OCI-LY7 (cell line): ENCODE data around the gene ASXL2. TPM values are rescaled to one million over a fixed set of nuclear protein-coding genes. Genes with fewer than 3 reads are reported as not detected.

Experiments
- BruUV-seq: library from RNA; stranded (reverse); fragments of 400-500 nt; replicated peaks from 2 replicates; lab custom pipeline; 2021; lab: Mats Ljungman, UMichigan
- CTCF ChIA-PET: fragments of 300-600 bp; sonication (Branson Sonifier 250); formaldehyde crosslinking; loops from one replicate; lab custom pipeline; 2022; ENCODE audit warnings: antibody characterized with exemption; ENCODE audit not compliant: unreplicated experiment; lab: Charles Lee
- POLR2A ChIA-PET: fragments of 300-600 bp; sonication (Branson Sonifier 250); formaldehyde crosslinking; loops from one replicate; lab custom pipeline; 2022; ENCODE audit warnings: antibody characterized with exemption; lab: Charles Lee
- DNase-seq: peaks from one replicate; pipeline ENCODE4 v3.0.0-alpha.2; 2015; ENCODE audit warnings: low spot score
- H2AFZ ChIP-seq: fragments of 200-600 bp; sonication (generic), shearing (Covaris generic); 2 replicates; pipeline ENCODE4 v1.6.1; 2014; ENCODE audit warnings: mild to moderate bottlenecking, antibody characterized with exemption, low read length, moderate library complexity
- H3K27ac ChIP-seq: fragments of 200-600 bp; sonication (generic); 2 replicates; pipeline ENCODE4 v1.5.1; 2014; ENCODE audit warnings: mixed run types, low read depth, mild to moderate bottlenecking, moderate library complexity, low read length, inconsistent platforms; ENCODE audit not compliant: poor library complexity, severe bottlenecking
- H3K36me3 ChIP-seq: fragments of 200-600 bp; sonication (generic); 2 replicates; pipeline ENCODE4 v1.6.1; 2014; ENCODE audit warnings: mild to moderate bottlenecking, antibody characterized with exemption, low read length, moderate library complexity, mixed read lengths; ENCODE audit not compliant: insufficient read depth
- H3K4me1 ChIP-seq: fragments of 200-600 bp; sonication (generic); 2 replicates; pipeline ENCODE4 v1.5.1; 2014; ENCODE audit warnings: mild to moderate bottlenecking, low read length; ENCODE audit not compliant: insufficient read depth, poor library complexity, severe bottlenecking
- H3K4me2 ChIP-seq: fragments of 200-600 bp; sonication (generic); 2 replicates; pipeline ENCODE4 v1.6.1; 2014; ENCODE audit warnings: mild to moderate bottlenecking, low read length
- H3K4me3 ChIP-seq: fragments of 200-600 bp; sonication (generic); 2 replicates; pipeline ENCODE4 v1.5.1; 2014; ENCODE audit warnings: mild to moderate bottlenecking, low read depth, low read length; ENCODE audit not compliant: poor library complexity, severe bottlenecking
- H3K79me2 ChIP-seq: fragments of 200-600 bp; sonication (generic); 2 replicates; pipeline ENCODE4 v1.6.1; 2016; ENCODE audit warnings: low read depth, mild to moderate bottlenecking, low read length, moderate library complexity, mixed read lengths; ENCODE audit not compliant: insufficient read depth
- H3K9me2 ChIP-seq: fragments of 200-600 bp; sonication (generic); 2 replicates; pipeline ENCODE4 v1.6.1; 2016; ENCODE audit warnings: mild to moderate bottlenecking, low read length, mixed read lengths; ENCODE audit not compliant: insufficient read depth
- H3K9me3 ChIP-seq: fragments of 200-600 bp; sonication (generic); 2 replicates; pipeline ENCODE4 v1.6.1; 2014; ENCODE audit warnings: mild to moderate bottlenecking, mixed run types, low read length, mixed read lengths
- H4K20me1 ChIP-seq: fragments of 200-600 bp; sonication (generic); 2 replicates; pipeline ENCODE4 v1.6.1; 2014; ENCODE audit warnings: mild to moderate bottlenecking, antibody characterized with exemption, low read length, moderate library complexity, mixed read lengths; ENCODE audit not compliant: insufficient read depth
- CTCF ChIP-seq: fragments of 200-600 bp; sonication (generic); conservative IDR thresholded peaks from 2 replicates; pipeline ENCODE4 v1.5.1; 2014; ENCODE audit warnings: mild to moderate bottlenecking, antibody characterized with exemption, low read length, moderate library complexity, mixed read lengths
- EZH2phosphoT487 ChIP-seq: fragments of 200-600 bp; sonication (generic); IDR thresholded peaks from 2 replicates; pipeline ENCODE4 v1.6.1; 2018; ENCODE audit warnings: low read depth, borderline replicate concordance, mild to moderate bottlenecking, mixed run types, antibody characterized with exemption, low read length, moderate library complexity, mixed read lengths
- intact Hi-C: fragments of 100-400 bp; cut with micrococcal nuclease; formaldehyde crosslinking; loops from one replicate; pipeline ENCODE4 v1.10.0; 2022; ENCODE audit not compliant: unreplicated experiment
- total RNA-seq, 2 experiments: library from RNA; depleted of rRNA in 1 of 2; stranded (reverse); fragments of >200 nt in 1 of 2; shearing (Covaris generic) in 1 of 2; gene quantifications; 2 replicates each; pipeline ENCODE4 v1.2.3, GENCODE V29; 2014 to 2022

ASXL2 gene
- total RNA-seq, 2 experiments from 2014 or later: 12.4 to 31.8 TPM

GRCh38 chr2:25788457-25788856 lies 89.8 kb downstream of the ASXL2 start:
- POLR2A ChIA-PET: interaction anchor here (0.7 to 1.4 kb wide), 2 partner anchors 12 to 450 kb away, joined by 3 to 4 read pairs; no protein-coding TSS in a partner anchor
- BruUV-seq: no TSS peak
- Histone ChIP-seq H3K9me3 (no peaks in the 10 kb centered on the region), H2AFZ (no peak overlapping the region), H3K36me3 (peaks cover 35% of the 10 kb centered on the region), H3K4me1 (no peaks in the 10 kb centered on the region), H4K20me1 (no peaks in the 10 kb centered on the region), H3K27ac (no peak overlapping the region), H3K4me2 (no peak overlapping the region), H3K4me3 (no peak overlapping the region), H3K79me2 (no peaks in the 10 kb centered on the region), H3K9me2 (no peaks in the 10 kb centered on the region)
- TF ChIP-seq CTCF: no peak
- TF ChIP-seq EZH2phosphoT487: no peak
- intact Hi-C loops: no loop called here
- DNase-seq: no peak
- CTCF ChIA-PET: no interaction called here

- TF ChIP-seq EZH2phosphoT487 (no peak), CTCF (no peak)
- Histone ChIP-seq H3K79me2 (no peaks in the 10 kb centered on the region), H3K9me3 (no peaks in the 10 kb centered on the region), H2AFZ (no peak overlapping the region), H3K9me2 (no peaks in the 10 kb centered on the region), H3K4me3 (no peak overlapping the region), H3K4me2 (no peak overlapping the region), H3K4me1 (no peaks in the 10 kb centered on the region), H4K20me1 (no peaks in the 10 kb centered on the region), H3K36me3 (peaks cover 30% of the 10 kb centered on the region), H3K27ac (no peak overlapping the region)
- DNase-seq: no peak
- POLR2A ChIA-PET: interaction anchor here (0.8 to 0.9 kb wide), 2 partner anchors 15 to 36 kb away, joined by 3 read pairs; no protein-coding TSS in a partner anchor
- CTCF ChIA-PET: no interaction called here
- no TSS peak for BruUV-seq
- intact Hi-C loops: no loop called here
Observed at GRCh38 chr2:25787020-25787419, 91.3 kb downstream of the ASXL2 start.

DNA sequence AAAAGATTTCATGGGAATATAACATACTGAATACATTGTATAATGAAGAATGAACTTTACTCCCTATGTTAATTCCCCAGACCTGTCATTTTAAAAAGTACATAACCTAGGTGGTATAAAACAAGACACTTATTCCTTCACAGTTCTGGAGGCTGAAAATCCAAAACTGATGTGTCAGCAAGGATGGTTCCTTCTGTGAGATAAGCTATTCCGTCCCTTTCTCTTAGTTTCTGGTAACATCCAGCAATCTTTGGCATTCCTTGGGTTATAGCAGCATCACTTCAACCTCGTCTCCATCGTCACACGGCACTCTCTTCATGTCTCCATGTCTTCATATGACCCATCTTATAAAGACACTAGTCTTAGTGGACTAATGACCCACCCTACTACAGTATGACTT lies 93.9 kb downstream of the ASXL2 start:
- Histone ChIP-seq H3K4me1 (no peaks in the 10 kb centered on the region), H3K9me2 (no peaks in the 10 kb centered on the region), H3K79me2 (no peaks in the 10 kb centered on the region), H3K36me3 (peaks cover 24% of the 10 kb centered on the region), H3K9me3 (no peaks in the 10 kb centered on the region), H3K4me3 (no peak overlapping the region), H2AFZ (no peak overlapping the region), H3K27ac (no peak overlapping the region), H4K20me1 (no peaks in the 10 kb centered on the region), H3K4me2 (no peak overlapping the region)
- intact Hi-C loops: no loop called here
- CTCF ChIA-PET: no interaction called here
- TF ChIP-seq CTCF: no peak
- TF ChIP-seq EZH2phosphoT487: no peak
- no TSS peak for BruUV-seq
- no peak for DNase-seq
- POLR2A ChIA-PET: interaction anchor here (0.5 to 2.1 kb wide), 4 partner anchors 10 to 44 kb away, joined by 3 to 6 read pairs (median 4); no protein-coding TSS in a partner anchor
